ENCODE data around the gene FFAR2. TPM values are rescaled to one million over a fixed set of nuclear protein-coding genes. Genes with fewer than 3 reads are reported as not detected.
"Not testable (repeated sequence)": the region's sequence is repeated elsewhere in the genome, so short reads cannot be mapped to it uniquely, and the experiment has no call there.

Gene FFAR2
- total RNA-seq, 1 donor from 2014 or later, result not detected

DNA sequence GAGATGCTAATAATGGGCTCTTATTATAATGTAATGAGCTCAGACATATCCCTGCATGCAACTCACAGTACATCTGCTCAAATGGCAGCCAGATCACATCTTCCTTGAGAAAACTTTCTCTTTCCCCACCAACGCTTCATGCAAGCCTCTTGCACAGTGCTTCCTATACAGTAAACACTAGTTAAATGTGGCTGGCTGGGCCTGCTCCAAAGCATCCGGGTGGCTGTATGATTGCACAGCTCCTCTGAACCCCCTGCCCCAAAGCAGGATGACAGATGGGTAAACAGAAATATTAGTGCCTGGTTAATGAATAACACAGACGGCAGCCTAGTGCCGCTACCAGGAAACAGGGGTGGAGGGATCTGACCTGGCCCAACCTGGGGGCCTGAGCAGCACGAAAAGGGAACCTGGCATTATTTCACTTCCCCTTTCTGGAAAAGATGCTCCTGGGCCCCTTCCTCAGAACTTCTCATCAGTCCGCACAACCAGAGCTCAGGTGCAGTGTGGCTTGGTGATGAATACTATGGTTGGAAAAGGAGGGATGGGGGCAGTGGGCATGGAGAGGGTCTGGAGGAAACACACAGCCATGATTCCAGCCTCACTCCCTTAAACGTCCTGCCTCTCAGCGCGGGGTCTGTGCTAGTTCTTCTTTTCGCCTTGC, 10.8 kb downstream of the FFAR2 start:
- Histone ChIP-seq H3K27me3 (no peaks in the 10 kb centered on the region), H3K4me1 (no peaks in the 10 kb centered on the region), H3K27ac (no peak overlapping the region), H3K36me3 (no peaks in the 10 kb centered on the region), H3K4me3 (no peak overlapping the region), H3K9me3 (no peaks in the 10 kb centered on the region)
- intact Hi-C loops (cut with DNase I), result no loop called here
- DNase-seq (ENCODE audit: low spot score in 2 of 2), result no peak
- TF ChIP-seq, protein P1, sequence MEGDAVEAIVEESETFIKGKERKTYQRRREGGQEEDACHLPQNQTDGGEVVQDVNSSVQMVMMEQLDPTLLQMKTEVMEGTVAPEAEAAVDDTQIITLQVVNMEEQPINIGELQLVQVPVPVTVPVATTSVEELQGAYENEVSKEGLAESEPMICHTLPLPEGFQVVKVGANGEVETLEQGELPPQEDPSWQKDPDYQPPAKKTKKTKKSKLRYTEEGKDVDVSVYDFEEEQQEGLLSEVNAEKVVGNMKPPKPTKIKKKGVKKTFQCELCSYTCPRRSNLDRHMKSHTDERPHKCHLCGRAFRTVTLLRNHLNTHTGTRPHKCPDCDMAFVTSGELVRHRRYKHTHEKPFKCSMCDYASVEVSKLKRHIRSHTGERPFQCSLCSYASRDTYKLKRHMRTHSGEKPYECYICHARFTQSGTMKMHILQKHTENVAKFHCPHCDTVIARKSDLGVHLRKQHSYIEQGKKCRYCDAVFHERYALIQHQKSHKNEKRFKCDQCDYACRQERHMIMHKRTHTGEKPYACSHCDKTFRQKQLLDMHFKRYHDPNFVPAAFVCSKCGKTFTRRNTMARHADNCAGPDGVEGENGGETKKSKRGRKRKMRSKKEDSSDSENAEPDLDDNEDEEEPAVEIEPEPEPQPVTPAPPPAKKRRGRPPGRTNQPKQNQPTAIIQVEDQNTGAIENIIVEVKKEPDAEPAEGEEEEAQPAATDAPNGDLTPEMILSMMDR (IDR thresholded peaks at IDR 0.05), result no peak

DNA sequence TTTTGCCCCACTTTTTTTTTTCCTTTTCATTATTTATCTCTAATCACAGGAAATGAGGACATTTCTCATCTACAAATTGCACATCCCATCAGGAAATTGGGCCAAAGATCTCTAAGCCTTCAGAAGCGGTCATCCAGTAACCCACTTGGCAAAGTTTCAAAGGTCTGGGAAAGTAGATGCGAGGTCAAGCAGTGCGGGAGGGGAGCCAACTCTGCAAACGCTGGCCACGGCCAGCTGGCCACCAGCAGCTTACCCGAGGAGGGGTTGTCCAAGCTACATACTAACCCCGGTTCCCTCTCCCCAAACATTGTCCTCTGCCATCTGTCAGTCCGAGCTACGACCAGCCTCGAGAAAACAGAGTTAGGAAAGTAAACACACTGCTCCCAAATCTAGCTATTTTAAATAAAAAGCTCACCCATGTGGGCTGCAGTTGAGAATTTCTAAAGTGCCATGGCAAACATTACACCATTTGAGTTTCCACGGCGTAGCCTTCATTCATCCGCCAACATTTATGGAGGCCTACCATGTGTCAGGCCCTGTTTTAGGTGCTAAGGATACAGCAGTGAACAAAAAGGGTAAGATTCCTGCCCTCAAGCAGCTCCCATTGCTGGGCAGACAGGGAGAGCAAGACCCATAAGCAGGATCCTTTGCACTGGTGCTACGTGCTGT, 11.5 kb downstream of the FFAR2 start:
- intact Hi-C loops (cut with DNase I), result no loop called here
- H3K27ac ChIP-seq, result no peak overlapping the region
- no peak overlapping the region for H3K4me3 ChIP-seq
- H3K9me3 ChIP-seq, result no peaks in the 10 kb centered on the region
- TF ChIP-seq, protein P1 (IDR thresholded peaks at IDR 0.05), result no peak
- no peaks in the 10 kb centered on the region for H3K27me3 ChIP-seq
- DNase-seq (ENCODE audit: low spot score in 2 of 2), result no peak
- H3K36me3 ChIP-seq, result no peaks in the 10 kb centered on the region
- H3K4me1 ChIP-seq, result no peaks in the 10 kb centered on the region

GRCh38 chr19:35460608-35461007, 12.6 kb downstream of the FFAR2 start:
- H3K27ac ChIP-seq, result no peak overlapping the region
- no peaks in the 10 kb centered on the region for H3K36me3 ChIP-seq
- intact Hi-C loops (cut with DNase I), result no loop called here
- H3K4me1 ChIP-seq, result no peaks in the 10 kb centered on the region
- no peaks in the 10 kb centered on the region for H3K27me3 ChIP-seq
- no peak for DNase-seq (ENCODE audit: low spot score in 2 of 2)
- H3K9me3 ChIP-seq, result no peaks in the 10 kb centered on the region
- no peak overlapping the region for H3K4me3 ChIP-seq
- TF ChIP-seq, protein P1 (IDR thresholded peaks at IDR 0.05), result no peak

DNA sequence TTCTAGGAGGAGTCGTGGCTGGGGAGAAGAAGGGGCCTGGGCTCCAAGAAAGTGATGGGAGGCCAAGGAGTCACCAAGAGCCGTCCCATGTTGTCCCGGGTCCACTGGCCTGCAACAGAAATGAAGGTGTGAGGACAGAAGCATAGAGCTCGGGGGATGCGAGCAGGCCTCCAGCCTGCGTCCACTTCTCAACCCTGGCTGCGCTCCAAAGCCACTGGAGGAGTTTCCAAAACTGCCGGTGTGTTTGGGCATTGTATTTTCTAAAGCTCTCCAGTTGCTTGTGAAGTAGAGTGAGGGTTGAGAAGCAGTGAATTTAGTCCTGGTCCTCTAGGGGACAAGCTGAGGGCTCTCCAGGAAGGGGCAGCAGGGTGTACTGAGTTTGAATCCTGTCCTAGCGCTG, 13.0 kb downstream of the FFAR2 start:
- TF ChIP-seq, protein P1 (IDR thresholded peaks at IDR 0.05), result no peak
- intact Hi-C loops (cut with DNase I), result no loop called here
- Histone ChIP-seq H3K27ac (no peak overlapping the region), H3K36me3 (no peaks in the 10 kb centered on the region), H3K4me3 (no peak overlapping the region), H3K4me1 (no peaks in the 10 kb centered on the region), H3K9me3 (no peaks in the 10 kb centered on the region), H3K27me3 (no peaks in the 10 kb centered on the region)
- no peak for DNase-seq (ENCODE audit: low spot score in 2 of 2)

GRCh38 chr19:35461788-35462187, 13.7 kb downstream of the FFAR2 start:
- H3K36me3 ChIP-seq; H3K4me1 ChIP-seq; H3K27me3 ChIP-seq; H3K27ac ChIP-seq; H3K4me3 ChIP-seq; intact Hi-C loops (cut with DNase I); DNase-seq (ENCODE audit: low spot score in 2 of 2); H3K9me3 ChIP-seq: not testable (repeated sequence)

GRCh38 chr19:35462476-35462953, 14.5 kb downstream of the FFAR2 start:
- H3K4me1 ChIP-seq, result no peaks in the 10 kb centered on the region
- no peaks in the 10 kb centered on the region for H3K36me3 ChIP-seq
- no peak for DNase-seq (ENCODE audit: low spot score in 2 of 2)
- no peak overlapping the region for H3K27ac ChIP-seq
- intact Hi-C loops (cut with DNase I), result no loop called here
- no peak overlapping the region for H3K4me3 ChIP-seq
- TF ChIP-seq, protein P1 (IDR thresholded peaks at IDR 0.05), result no peak
- H3K9me3 ChIP-seq, result no peaks in the 10 kb centered on the region
- no peaks in the 10 kb centered on the region for H3K27me3 ChIP-seq

DNA sequence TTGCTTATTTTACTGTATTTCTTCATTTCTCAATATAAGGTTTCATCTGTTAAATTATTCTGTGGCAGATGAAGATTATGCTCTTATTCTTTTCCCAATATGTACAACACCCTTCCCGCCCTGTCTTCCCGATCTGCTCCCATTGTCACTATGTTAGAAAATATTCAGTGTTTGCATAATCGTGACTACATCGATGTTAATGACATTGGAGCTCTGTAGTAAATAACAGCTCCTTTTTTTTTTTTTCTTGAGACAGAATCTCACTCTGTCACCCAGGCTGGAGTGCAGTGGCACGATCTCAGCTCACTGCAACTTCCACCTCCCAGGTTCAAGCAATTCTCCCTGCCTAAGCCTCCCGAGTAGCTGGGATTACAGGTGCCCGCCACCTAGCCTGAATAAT, 14.9 kb downstream of the FFAR2 start:
- H3K27me3 ChIP-seq; H3K36me3 ChIP-seq; H3K4me3 ChIP-seq; H3K27ac ChIP-seq; H3K9me3 ChIP-seq; intact Hi-C loops (cut with DNase I); DNase-seq (ENCODE audit: low spot score in 2 of 2); H3K4me1 ChIP-seq: not testable (repeated sequence)

Measured in ascending aorta (tissue), 2 donors.